GM18861 (cell line): ENCODE results near the gene ADA.
"Not testable (repeated sequence)": the region's sequence is repeated elsewhere in the genome, so short reads cannot be mapped to it uniquely, and the experiment has no call there.

Experiments
- ATAC-seq: cut with Tn5 transposase; IDR thresholded peaks from one replicate; pipeline ENCODE4 v1.9.1; 2021; ENCODE audit not compliant: unreplicated experiment

ADA gene

DNA sequence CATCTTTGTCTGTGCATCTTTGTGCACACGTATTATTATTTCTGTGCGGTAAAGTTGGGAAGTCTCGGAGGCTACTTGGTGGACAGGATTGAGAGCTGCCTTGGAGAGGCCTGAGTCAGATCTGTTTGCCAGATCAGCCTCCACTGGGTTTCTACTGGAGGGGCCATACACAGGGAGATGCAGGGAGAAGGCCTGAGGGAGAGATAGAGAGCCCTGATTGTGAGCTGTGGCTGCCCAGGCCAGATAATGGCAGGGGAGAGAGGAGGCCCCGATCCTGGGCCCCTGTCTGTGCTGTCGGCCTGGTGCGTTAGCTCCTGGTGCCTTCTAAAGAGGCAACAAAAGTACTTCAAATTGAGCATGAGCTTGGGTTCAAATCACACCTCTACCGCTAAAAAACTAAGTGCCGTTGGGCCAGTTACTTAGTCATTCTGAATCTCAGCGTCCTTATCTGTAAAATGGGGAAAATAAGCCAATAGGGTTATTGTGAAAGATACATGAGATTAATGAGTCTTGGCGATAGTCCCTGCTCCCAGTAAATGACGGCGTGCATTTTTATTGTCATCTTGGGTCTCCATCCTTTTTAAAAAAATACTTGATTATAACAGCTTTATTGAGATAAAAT is 27.6 kb upstream of the ADA start:
- ATAC-seq, result no peak

DNA sequence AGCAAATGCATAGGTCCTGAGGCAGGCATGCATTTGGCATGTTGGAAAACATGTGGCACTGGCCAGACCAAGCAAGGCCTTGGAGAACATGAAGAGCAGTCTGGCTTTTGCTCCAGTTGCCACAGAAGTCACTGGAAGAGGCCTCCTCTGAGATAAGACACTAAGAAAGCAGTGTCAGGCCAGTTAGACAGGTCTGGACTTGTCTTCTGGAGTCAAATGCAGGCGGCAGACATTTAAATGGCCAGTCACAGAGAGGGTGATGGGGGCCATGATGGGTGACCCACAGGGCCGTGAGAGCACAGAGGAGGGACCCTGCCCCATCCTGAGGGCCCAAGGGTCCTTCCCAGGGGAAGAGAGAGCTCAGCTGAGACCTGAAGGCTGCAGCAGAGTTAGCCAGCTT is 26.7 kb upstream of the ADA start:
- ATAC-seq, result no peak

DNA sequence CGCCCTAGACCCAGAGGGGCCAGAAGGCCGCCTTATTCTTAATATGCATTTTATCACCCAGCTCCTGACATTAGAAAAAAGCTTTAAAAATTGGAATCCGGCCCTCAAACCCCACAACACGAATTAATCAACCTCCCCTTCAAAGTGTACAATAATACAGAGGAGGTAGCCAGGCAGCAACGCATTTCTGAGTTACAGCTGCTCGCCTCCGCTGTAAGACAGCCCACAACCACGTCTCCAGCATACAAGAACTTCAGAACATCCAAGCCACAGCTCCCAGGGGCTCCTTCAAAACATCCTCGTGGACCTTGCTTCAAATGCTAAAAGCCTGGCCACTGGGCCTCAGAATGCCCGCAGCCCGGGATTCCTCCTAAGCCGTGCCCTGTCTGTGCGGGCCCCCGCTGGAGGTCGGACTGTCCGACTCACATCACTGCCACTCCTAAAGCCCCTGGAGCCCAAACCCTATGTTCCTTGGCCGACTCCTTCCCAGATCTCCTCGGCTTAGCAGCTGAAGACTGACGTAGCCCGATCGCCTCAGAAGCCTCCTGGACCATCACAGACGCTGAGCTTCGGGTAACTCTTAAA is 20.9 kb upstream of the ADA start:
- not testable (repeated sequence) for ATAC-seq

GRCh38 chr20:44671541-44671940 is 20.0 kb upstream of the ADA start:
- ATAC-seq, result not testable (repeated sequence)

DNA sequence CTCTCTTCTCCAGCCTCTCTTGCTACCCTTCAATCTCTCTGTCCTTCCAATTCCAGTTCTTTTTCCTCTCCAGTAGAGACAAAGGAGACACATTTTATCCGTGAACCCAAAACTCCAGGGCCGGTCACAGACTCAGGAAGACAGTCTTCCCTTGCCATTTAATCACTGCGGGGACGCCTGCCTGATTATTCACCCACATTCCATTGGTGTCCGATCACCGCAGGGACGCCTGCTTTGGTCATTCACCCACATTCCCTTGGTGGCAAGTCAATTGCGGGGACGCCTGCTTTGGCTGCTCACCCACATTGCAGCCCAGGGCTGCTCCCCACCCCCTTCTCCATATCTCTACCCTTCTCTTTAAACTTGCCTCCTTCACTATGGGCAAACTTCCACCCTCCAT is 19.4 kb upstream of the ADA start:
- not testable (repeated sequence) for ATAC-seq

DNA sequence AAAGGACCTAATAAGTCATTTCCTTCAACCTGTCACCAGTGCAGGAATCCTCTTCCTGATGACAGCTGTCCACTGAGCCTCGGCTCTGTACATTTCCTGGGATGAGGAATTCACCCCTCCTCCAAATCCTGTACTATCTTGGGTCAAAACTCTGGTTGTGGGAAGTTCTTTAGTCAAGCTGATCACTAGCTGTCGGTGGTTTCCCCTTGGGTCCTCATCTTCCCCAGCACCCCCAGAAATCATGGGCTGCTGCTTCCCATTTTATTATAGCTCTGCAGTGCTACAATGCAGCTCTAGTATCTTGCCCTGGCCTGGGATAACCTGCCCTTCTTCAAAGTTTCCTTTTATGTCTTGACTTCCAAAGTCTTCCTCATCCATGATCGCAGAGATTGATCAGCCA is 14.6 kb upstream of the ADA start:
- no peak for ATAC-seq

GRCh38 chr20:44664131-44664530 is 12.6 kb upstream of the ADA start:
- no peak for ATAC-seq

- ATAC-seq, result no peak
Observed at GRCh38 chr20:44662261-44662660, 10.8 kb upstream of the ADA start.

- ATAC-seq, result no peak
Observed at GRCh38 chr20:44660581-44660980, 9.1 kb upstream of the ADA start.

- no peak for ATAC-seq
Observed at GRCh38 chr20:44659931-44660330, 8.4 kb upstream of the ADA start.

DNA sequence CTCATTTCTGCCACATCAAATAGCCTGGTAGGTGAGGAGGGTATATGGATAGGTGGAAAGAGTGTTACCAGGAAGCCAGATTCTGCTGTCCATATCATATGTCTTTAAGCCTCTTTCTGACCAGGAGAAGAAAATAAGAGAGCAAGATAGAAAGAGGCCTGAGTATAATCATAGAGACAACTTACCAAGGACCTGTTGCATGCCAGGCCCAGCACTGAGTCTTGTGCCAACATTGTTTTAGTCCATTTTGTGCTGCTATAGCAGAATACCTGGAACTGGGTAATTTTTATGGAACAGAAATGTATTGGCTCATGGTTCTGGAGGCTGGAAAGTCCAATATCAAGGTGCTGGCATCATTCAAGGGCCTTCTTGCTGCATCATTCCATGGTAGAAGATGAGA is 7.3 kb upstream of the ADA start:
- ATAC-seq, result no peak

DNA sequence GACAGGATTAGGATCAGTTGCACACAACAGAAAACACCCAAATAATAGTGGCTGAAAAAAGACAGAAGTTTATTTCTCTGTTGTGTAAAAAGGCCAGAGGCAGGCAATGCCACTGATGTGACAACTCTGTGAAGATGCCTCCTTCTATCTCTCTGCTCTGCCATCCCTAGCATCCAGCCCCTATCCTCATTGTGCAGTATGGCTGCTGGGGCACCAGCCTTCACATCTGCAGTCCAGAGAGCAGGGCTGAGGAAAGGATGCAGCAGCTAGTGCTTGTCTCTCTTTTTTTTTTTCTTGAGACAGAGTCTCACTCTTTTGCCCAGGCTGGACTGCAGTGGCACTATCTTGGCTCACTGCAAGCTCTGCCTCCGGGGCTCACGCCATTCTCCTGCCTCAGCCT is 6.4 kb upstream of the ADA start:
- no peak for ATAC-seq

- ATAC-seq, result no peak
Observed at GRCh38 chr20:44656448-44656847, 4.9 kb upstream of the ADA start.

- not testable (repeated sequence) for ATAC-seq
Observed at GRCh38 chr20:44654210-44654609, 2.7 kb upstream of the ADA start.

DNA sequence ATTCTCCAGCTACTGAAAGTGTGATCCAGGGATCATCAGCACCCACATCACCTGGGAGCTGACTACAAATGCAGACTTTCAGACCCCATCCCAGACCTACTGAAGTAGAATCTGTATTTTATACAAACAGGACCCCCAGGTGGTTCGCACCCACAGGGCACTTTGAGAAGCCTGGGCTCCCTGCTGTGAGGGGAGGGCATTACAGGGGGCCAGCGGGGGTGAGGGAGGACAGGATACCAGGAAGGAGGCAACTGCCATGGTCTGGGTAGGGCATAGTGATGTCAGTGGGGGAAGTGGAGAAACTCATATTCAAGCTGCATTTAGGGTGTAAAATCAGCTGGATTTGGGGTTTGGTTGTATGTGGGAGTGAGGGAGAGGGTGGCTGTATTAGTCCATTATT is 2.0 kb upstream of the ADA start:
- no peak for ATAC-seq

- no peak for ATAC-seq
Observed at GRCh38 chr20:44651434-44651683, 140 bp downstream of the ADA start.

- ATAC-seq, result no peak
Observed at GRCh38 chr20:44650771-44651433, 597 bp downstream of the ADA start.

GRCh38 chr20:44649976-44650375 is 1.5 kb downstream of the ADA start:
- no peak for ATAC-seq

DNA sequence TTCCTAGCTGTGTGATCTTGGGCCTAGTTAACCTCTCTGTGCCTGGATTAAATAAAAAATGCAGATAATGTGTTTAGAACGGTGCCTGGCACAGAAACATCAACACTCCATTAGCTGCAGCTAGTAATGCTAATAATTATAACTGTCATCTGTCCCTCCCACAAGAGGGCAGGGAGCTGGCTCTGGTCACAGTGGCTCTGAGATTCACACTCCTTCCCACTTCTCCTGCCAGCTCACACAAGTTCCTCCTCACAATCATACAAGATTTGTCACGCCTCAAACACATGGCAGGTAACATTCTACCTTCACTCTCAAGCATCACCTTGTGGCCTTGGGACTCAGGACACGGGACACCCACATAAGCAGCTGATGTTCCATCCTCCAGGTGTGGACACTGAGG is 2.4 kb downstream of the ADA start:
- no peak for ATAC-seq

GRCh38 chr20:44648579-44648978 is 2.9 kb downstream of the ADA start:
- no peak for ATAC-seq

DNA sequence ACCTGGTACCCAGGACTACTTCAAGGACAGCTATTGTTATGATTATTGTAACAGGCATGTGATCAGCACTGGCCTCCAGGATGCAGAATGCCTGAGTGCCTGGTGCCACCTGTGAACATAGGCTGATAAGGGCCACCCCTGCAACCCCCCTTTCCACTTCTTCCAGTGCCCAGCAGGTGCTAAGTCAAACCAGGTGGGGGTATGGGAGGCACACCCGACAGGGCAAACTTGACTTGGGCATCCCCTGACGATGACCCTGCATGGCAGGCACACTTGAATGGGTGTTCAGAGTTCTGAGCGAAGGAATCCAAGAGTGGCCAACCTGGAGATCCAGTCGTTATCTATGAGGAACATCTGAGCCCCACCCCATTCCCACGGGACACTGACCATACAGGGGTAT is 3.4 kb downstream of the ADA start:
- ATAC-seq, result no peak

DNA sequence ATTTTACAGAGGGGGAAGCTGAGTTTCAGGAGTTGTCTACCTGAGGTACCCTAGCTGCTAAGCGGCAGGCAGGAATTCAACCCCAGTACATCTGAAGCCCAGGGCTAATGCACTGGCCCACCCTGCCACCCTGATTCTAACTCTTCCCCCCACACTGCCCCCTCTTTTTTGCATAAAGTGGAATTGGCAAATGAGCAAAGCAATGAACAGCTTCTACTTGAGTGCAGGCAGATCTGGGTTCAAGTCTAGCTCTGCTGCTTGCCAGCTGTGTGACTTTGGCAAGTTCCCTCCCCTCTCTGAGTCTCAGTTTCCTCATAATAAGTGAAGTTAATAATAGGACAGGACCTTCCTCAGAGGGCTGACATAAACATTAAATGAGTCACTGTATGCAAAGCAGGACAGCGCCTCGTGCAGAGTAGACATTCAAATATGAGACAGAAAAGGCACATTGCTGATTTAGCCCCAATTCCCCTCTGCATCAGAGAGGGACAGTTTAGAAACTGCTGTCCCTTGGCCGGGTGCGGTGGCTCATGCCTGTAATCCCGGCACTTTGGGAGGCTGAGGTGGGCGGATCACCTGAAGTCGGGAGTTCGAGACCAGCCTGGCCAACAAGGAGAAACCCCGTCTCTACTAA is 4.7 kb downstream of the ADA start:
- ATAC-seq, result peak; percentile 44
